GM21528 (cell line): ENCODE measurements around the gene FOXP1.
"Not testable (repeated sequence)": the region's sequence is repeated elsewhere in the genome, so short reads cannot be mapped to it uniquely, and the experiment has no call there.

ENCODE experiments used
- ATAC-seq: cut with Tn5 transposase; IDR thresholded peaks from one replicate; pipeline ENCODE4 v1.9.1; 2021; ENCODE audit warnings: mild to moderate bottlenecking, moderate library complexity; ENCODE audit not compliant: unreplicated experiment, low FRiP score

Gene FOXP1

DNA sequence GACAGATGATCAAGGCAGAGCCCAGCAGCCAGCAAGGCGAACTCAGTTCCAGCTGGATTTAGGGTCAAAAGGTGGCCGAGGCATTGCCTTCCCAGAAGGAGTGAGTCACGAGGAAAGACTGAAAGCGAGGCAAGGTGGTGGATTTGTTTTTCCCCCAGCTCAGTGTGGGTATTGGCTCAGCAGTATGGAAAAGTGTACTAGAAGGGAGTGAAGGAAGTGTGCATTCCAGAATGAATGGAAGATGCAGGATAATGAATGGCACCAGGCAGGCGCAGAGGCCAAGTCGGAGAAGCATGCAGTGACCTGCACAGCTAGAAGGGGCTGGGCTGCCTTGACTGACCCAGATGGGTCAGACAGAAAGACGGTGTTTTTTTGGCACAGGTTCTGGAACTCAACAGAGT is 46.3 kb downstream of the FOXP1 start:
- no peak for ATAC-seq

DNA sequence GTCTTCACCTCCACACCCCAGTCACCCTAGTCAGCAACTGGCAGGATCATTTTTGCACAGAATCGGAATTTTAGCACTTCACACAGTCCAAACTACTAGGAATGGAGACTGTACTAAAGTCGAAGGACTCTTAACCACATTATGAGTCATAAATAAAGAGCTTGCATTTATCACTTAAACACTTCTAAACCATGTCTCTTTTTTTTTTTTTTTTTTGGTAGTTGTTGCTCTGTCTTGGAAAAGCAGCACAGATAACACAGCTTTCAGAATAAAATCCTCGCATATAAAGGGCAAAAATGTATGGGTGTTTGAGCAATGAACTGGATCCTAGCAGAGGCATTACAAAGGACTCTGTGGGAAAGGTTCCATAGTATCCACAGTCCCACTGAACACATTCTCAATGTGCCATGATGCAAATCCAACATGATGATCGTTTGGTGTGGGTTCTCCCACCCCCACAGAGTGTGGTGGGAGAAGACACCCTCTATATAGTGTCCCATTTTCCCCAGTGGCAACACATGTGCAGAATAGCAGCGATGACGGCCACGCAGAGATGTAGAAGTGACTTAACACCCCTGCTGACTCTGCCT is 47.1 kb downstream of the FOXP1 start:
- ATAC-seq: no peak

DNA sequence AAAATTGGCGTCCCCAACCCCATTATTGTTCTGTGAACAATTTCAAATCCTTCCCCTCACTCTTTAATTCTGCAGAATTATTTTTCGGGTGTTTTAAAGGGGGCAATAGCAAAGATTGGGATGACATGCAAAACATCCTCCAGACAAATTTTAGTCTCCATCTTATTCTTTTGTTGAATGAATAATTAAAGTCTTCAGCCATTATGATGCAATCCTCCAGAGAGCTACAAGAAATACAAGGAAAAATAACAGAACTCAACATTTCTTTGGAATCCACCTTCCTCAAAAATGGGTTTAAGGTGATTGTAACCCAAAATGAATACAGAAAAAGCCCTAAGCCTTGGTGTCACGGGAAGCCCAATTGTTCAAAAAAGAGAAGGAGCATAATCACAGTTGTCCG is 49.9 kb downstream of the FOXP1 start:
- no peak for ATAC-seq

DNA sequence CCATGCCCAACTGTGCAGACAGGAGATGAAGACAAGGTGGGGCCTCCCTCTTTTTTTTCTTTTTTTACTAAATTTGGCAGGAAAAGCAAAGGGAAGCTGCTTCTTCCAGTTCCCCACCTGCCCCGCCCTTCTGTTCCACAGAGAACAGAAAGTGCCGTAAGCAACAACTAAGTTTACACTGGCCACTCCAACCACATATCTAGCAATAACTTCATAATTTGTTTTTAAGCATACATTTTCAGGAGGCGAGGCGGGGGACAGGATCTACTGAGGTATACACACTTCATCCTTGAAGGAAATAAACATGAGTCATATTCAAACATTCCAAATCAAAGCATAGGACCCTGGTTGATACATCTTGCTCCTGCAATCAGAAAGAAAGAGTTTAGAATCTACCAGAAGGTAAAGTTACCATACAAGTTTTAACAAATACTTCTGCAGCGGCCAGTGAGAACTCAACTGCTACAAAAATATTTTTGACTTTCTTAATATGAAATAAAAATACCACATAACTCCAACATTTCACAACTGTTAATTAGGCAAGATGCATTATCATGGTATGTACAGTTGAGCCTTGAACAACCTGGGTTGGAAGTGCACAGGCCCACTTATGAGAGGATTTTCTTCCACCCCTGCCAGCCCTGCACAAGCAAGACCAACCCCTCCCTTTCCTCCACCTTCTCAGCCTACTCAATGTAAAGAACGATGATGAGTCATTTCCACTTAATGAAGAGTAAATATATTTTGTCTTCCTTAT is 50.7 kb downstream of the FOXP1 start:
- no peak for ATAC-seq

DNA sequence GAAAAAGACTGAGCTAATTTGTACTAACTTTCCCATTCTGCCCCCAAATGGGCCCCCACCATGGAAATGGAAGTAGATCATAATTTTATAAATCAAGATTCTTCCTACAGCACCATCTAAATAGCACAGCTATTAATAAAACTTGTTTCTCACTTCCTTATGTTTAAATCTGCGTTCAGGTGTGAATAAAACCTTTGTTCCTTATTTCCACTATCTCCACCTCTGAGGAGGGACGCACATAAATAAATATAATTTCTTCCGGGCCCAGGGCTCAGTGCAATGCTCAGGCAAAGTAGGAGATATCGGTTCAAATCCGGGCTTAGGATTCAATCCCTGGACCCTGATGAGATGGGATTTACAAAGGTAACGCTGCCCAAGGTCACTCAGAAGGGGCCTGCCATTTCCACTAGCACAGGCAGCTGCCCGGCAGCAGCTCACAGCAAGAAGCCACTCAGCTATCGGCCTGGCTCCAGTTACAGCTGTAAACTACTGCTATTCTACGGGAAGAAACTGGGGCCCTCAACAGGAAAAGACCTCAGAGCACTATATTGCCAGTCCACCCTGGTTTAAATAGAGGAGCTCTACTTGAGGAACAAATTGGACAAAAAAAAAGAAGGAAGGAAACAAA is 52.5 kb downstream of the FOXP1 start:
- ATAC-seq: no peak

DNA sequence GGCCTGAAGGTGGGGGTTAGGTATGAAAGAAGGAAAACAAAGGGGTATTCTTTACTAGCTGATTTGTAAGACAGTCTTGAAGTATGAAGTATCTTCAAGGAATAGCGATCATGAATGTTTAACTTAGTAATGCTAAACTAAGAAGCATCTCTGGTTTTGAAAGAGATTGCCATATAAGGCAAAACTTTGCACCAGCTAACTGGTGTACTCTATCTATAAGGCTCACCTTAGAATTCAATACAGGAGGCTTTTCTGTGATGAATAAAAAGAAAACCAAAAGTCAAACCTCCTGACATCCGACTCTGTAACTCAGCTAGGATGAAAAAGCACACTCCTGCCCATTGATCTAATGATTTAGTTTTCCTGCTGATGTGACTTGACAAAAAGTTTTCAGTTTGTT is 54.7 kb downstream of the FOXP1 start:
- ATAC-seq: no peak

DNA sequence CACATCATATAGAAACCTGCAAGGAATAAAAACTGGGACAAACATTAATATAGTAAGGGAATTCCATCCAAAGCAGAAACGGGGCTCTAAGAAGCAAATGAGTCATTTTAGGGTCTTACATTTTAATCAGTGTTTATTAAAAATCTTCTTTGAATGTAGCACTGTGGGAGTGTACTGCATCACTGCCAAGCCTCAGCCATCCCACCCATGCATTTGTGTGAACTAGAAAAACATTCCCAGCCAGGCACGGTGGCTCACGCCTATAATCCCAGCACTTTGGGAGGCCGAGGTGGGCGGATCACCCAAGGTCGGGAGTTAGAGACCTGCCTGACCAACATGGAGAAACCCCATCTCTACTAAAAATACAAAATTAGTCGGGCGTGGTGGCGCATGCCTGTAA is 57.1 kb downstream of the FOXP1 start:
- ATAC-seq: not testable (repeated sequence)

DNA sequence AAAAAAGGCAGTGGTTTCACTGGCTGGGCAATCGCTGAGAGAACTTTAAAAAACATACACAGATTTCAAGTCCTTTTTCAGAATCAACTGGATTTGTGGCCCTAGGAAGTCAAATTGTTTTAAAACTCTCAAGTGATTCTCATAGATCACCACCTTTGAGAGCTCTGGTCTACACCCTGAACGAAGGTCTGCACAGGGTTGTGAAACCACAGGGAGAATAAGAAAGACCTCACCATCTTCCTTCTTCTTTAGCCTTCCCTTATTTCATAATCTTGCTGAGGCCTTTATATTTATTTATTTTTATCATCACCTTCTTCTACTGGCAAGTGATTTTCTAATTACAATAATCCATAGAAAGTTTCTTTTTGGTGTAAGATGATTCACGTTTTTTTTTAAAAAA is 58.1 kb downstream of the FOXP1 start:
- ATAC-seq: no peak

DNA sequence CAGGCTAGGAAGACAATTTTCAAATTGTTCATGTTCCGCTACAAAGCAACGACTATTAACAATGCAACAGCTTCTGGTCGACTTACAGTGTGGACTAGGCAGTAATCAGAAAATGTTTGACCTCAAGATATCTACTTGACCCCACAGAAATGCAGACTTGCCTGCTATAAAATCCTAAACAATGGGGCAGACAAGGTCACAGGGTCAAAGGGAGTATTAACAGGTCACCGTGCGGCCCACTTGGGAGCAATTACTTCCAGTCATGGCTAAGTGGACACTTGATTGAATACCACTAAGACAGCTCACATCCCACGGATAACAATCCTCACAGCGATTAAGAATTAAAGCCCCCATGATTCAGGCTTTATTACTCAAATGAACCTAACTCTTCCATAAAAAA is 58.9 kb downstream of the FOXP1 start:
- no peak for ATAC-seq

DNA sequence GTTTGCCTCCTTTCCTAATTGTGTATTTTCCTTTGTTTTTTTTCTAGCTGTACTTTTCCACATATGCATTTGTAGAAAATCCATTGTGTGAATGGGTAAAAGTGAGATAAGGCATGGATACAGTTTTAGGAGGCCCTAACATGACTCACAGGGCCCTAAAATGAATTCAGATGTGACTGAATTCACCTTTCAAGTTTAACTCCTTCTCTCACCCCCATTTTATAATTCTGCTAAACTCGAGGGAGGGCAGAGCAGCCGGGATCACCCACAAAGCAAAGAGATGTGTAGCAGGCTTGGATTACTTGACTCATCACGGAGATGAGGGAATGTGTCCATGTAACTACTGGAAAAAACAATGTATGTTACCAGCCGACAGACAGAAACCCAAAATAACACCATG is 59.9 kb downstream of the FOXP1 start:
- no peak for ATAC-seq

DNA sequence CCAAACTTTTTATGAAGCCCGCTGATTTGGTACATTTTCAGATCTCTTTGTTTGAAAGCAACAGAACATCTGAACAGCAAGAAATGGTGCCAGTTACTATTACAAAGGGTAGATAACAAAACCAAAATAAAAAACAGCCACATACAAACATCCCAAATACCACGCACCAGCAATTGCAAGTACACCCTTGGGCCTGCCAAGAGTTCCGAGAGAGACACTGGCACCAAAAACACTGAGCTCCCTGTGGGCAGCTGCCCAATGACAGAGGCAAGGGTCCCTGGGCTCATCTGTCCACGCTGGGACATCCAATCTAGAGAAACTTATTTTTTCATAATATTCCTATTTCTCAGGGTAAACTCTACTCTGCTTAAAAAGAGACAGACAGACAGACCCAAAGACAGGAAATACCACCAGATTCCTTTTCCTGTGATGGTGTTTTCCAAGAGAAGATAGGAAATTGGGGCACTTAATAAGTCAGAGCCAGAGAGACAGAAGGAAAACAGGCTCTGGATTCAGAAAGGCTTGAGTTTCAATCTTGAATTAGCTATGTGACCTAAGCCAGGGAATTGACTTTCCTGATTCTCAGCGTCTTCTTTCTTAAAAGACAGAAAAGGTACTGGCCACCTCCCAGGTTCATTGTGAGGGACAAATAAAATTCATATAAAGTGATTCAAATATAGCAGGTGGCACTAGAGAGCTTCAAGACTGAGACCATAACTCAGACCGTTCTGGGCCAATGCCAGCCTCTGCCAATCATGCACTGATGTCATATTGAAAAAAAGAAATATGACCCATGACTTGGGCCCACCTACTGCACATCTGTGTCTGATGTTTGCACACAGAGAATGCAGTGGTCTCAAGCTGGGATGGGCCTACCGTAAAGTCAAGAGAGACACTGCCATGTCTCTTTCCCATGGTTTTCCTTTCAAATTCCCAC is 61.3 kb downstream of the FOXP1 start:
- no peak for ATAC-seq

DNA sequence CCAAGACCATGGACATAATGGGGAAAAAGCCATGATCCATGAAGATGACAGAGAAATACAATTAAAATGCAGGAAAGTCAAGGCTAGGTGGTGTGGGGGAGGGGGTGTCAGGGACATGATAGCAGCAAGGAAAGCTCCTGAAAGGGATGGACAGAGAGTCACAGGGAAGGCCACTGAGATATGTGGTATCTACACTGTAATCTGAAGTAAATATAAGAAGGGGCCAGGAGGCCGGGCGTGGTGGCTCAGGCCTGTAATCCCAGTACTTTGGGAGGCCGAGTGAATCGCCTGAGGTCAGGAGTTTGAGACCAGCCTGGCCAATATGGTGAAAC is 62.5 kb downstream of the FOXP1 start:
- ATAC-seq: no peak

DNA sequence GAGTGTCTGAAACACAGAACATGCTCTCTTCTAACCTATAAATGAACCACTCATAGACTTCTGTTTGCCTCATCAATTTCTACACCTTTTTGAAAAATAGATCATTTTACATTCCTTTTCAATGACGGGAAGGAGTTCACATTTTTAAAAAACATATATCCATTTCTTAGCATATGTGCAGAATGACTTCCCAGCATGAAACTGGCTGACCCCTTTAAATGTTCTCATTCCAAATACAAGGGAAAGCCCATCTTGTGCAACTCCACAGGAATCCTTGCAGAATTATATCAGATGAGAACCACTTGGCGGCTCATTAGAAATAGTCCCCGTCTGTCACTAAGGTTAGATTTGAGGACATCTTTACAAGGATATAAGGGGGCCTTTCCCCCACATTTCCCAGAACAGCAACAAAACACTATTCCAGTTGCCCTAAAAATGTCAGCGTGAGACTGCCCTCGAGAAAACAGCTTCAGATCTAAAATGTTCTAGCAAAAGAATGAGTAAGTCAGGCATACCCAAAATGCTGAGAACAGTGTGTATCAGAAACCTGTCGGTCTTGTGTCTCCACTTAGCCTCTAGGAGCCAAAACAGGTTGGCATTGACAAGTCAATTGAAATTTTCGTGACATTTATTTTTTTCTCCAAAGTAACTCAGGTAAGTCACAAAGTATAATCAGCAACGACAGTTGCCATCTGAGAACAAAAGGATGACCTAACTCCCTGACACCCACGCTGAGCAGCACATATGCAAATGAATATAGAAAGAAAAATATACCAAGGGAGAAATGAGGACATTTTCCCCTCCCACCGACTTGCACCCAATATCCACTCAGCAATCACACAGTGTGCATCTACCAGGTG is 63.1 kb downstream of the FOXP1 start:
- no peak for ATAC-seq

DNA sequence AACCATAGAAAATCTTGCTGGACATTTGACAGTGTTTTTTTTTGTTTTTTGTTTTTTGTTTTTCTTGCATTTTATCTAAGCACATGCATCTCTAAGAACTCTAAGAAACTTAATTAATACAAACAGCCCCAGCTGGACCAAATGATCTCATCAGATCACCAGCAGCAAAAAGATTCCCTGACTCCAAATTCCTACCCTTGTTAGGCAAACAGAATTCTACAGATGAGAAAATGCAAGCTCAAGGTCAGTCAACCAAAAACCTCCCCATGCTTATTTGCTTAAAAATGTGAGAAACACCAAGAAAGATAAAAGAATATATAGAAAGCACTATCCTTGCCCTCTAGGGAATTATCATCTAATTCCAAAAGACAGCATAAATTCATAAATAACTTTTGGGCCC is 65.4 kb downstream of the FOXP1 start:
- ATAC-seq: no peak

DNA sequence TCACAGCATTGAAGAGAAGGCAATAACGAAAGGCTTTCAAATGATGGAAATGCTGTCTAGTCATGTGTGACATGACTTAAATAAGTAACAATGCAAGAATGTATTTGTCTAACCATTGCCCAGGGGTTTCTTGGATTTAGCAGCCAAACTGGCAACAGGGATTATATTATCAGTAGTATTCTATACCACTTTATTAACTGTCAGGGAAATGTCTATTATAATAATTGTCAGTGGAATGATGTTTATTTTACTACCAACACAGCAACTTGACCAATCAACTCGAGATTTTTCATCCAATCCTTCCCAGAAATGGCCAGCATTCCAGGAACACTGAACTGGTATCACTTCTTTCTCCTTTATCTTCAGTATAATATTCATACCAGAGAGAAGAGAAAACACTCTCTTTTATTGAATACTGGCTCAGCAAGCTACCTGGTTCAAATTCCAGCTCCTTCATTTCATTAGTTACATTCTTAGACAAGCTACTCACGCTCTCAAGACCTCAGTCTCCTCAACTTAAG is 66.2 kb downstream of the FOXP1 start:
- no peak for ATAC-seq

DNA sequence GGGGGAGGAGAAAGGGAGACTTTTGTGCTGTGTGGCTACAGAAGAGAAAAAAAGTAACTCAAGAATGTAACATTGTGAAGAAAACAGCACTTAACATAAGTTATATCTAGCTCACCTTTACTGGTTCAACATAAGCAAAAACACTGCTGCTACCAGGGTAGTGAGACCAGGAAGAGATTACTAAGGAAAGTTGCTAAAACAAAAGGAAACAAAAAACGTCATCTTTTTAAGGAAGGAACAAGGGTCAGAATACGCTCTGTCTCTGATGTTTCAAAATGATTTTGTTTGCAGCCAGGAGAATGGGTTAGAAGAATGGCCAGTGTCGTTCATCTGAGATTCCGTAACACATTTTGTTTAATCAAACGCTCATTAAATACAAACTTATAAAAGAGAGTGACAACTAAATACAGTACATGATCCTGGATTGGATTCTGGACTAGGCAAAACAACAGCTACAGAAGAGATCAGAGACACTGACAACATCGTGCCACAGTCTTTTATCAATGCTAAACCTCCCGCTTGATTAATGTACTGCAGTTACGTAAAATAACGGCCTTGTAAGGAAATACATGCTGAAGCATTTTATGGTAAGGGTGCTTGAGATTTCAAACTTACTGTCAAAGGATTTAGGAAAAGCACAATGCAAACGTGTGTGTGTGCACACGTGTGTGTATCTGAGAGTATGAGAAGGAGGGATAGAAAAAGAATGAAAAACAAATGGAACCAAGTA is 67.7 kb downstream of the FOXP1 start:
- no peak for ATAC-seq

DNA sequence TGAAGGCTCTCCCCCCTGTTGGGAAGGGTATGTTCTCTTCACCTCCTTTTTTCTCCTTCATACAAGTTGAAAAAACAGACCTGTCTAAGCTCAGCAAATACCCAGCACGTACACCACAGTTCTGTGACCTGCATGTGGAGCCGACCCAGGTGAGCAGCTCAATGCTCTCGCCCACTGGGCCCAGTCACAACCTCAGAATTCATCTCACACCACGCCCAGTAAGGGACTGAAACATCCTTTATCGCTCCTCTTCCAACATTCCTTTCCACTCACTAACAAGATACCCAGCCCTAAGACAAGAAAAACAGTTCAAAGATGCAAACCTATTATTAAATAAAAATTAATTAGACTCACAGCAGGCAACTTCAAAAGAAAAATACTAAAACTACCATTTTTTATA is 68.9 kb downstream of the FOXP1 start:
- no peak for ATAC-seq

DNA sequence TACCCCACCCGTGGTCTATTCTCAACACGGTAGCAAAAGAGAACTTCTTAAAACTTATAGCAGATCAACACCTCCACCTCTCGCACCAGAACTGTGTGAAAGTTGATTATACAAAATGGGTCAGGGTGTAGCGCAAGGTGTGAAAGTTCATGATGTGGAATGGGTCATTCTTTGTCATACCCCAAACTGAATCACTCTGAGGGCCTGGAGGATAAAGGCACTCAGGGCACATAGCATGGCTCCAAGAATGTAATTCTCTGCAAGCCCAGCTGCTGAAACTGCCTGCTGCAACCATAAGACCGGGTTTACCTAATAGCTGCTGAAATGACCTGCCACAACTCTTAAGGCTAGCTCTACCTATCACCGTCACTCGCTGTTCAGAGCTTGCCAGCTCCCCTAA is 70.0 kb downstream of the FOXP1 start:
- ATAC-seq: no peak

DNA sequence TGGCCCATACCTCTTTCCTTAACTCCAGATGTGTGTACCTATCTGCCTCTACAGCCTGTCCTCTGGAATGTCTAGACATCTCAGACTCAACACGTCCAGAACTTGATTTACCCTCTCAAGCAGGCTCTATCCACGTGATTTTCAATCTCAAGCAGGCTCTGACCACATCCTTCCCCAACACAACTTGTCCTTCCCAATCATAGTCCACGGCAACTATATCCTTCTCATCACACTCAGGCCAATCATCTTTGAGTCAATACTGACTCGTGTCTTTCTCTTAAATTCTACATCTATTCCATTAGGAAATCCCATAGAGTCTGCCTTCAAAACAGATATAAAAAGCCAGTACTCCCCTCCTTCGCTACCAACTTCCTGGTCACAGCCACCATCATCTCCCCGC is 70.4 kb downstream of the FOXP1 start:
- ATAC-seq: no peak
